NCI-H1105 treated with DMSO at 0.1 percent for 48 hours (cell line): ENCODE data around the gene SVIL.
"Not testable (repeated sequence)": the region's sequence is repeated elsewhere in the genome, so short reads cannot be mapped to it uniquely, and the experiment has no call there.

ENCODE experiments used
- DNase-seq: peaks from one replicate; lab custom pipeline; 2025; lab: John Stamatoyannopoulos, UW

SVIL gene

GRCh38 chr10:29484677-29485076, 150.1 kb downstream of the SVIL start:
- not testable (repeated sequence) for DNase-seq

GRCh38 chr10:29482591-29483431, 152.0 kb downstream of the SVIL start:
- no peak for DNase-seq

DNA sequence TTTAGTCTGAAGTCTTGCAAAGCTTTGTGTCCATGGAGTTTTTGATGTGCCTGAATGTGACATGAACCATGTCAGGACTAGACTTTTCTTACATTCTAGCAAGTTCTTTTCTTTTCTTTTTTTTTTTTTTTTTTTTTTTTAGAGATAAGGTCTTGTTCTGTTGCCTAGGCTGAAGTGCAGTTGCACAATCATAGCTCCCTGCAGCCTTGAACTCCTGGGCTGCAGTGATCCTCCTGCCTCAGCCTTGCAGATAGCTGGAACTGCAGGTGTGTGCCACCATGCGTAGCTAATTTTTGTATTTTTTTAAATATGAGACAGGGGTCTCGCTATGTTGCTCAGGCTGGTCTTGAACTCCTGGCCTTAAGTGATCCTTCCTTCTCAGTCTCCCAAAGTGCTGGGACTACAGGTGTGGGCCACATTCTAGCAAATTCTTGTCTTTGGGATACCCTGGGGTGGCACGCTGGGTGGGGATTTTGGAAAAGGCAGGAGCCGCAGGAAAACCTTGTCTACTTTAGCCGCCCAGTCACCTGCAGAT, 152.8 kb downstream of the SVIL start:
- DNase-seq, result no peak

DNA sequence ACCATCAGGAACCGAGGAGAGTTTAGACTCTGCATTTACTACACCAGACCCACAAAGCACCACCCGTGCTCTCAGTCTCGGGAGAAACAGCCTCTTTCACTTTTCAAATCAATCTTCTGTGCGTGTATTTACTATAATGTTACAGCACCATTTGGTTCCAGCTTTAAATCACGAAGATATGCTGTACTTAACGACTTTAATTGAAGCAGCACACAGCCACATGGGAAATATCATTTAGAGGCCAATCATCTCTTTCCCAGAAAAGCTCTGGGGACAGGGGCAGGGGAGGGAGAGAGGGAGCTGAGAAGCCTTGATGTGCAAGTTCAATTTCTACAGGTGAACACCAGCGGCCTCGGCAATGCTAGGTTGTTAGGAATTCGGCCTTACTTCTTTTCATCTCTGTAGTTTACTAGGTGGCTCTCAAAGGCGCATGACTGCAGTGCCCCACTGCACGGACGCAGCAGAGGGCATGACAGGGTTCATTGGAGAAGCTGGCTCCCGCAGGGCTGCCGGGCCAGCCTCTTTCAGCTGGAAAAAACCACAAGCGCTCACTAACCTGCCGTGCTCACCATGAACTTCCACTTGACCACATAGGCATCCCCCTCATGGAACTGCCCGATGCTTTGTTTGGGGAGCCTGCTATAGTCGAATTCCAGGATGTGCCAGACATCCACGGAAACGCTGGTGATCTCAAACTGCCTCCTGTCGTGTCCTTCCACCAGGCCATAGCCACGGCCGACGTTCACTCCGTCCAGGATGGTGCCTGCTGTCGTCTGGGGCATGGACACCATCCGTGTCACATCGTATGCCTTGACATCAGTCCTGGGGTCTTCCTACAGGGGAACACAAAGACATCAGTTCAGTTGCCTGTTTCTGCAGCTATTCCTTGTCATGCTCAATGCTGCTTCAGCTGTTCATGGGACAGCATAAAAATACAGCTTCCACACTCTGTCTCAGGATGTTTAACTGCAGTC, 154.5 kb downstream of the SVIL start:
- DNase-seq, result peak; percentile 19

DNA sequence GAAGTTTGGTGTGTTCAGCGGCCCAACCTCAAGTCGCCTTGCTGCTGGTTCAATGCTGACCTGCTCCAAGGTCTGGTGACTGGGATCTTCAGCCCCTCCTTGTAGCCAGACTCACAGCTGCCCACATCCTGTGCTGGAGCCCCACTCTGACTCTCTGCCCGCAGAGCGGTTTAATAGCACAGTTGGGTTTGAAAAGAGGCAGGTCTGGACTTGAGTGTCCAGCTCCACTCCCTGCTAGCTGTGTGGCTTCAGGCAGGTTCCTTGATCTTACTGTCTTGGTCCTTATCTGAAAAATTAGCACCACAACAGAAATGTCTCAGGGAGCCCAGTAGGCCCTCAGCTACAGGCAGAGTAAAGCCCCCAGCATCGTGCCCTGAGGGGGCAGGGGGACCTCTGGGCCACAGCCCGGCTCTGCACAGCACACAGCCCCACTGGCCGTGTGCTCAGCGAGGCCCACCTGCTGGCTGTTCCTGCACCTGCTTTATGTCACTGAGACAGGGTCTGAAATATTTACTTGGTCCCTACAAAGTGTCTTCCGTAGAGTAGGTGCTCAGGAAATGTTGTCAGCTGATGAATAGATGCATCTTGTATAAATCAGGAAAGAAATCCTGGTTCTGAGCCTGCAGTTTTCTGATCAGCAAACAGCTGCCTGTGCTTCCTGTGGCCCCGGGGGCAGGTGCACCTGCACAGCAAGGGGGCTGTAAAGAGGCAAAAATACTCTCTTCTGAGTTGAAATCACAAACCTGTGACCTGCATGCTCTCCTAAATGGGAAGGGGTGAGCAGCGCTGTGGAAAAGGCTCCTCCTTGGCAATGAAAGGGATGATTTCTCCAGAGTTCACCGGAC, 155.5 kb downstream of the SVIL start:
- peak; percentile 50 for DNase-seq

DNA sequence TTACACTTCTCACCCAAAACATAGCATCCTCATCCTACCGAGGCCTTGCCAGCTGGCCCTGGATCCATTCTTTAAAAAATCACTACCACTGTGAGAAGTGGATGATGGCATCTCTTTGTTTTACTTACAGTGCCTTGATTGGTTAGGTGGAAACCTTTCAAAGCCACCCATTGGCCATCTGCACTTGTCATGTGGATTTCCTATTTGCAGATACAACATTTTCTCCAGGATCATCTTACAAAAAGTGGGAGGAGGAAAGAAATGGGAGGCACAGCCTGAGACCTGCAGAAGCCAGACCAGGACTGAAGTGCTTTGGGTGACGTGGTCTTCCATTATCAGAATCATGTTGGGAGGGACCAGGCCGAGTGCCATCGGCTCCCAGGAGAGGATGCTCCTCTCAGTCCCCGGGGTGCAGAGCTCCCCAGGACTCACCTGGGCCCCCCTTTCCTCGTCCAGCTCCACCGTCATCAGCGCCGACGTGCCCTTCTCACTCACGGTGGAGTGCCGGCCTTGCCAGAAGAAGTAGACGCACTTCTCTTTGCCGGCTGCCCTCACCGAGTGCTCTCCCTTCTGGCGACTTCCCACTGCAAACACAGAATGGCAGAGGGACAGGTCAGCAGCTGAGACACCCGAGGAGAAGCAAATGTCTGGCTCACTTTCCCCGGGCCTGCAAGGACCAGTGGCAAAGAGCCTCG, 161.2 kb downstream of the SVIL start:
- no peak for DNase-seq

DNA sequence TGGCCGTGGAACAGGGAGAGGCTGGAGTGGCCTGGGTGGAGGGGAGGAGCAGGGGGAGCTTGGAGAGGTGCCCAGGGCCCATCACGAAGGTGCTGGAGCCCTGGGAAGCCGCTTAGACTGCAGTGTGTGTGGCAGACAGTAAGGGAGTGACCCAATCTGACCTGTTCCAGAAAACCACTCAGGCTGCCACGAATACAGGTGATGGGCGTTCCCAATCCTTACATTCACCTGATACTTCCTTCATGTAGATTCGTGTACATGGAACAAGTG, 161.7 kb downstream of the SVIL start:
- DNase-seq, result no peak

DNA sequence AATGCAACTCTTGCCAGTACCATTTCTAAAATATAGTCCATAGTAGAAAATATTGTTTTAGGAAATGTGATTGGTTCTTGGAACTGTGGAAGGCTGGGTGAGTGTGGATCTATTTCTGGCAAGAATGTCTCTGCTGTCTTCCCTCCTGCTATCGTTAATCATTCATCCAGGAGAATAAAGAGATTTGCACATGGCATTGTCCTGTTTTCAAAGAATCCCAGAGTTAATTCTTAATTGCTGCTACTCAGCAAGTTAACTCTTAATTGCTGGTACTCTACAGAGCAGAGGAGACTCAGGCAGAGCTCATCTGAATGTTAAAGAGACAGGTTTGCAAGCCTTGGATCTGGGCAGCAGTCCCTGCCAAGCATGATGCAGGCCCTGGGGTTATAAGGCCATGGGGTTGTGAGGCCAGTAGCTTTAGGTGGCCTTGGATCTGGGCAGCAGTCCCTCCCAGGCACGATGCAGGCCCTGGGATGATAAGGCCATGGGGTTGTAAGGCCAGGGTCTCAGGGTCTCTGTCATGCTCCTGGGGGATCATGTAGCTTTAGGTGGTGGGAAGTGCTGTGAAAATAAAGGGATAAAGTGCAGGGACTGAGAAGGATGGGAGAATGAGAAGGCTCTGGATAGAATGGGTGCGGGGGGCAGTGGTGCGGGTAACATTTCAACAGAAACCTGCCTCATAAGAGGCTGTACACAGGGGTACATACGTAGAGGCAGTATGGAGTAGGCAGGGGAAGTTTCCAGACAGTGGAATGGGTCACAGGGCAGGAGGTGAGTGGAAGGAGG, 162.3 kb downstream of the SVIL start:
- no peak for DNase-seq

DNA sequence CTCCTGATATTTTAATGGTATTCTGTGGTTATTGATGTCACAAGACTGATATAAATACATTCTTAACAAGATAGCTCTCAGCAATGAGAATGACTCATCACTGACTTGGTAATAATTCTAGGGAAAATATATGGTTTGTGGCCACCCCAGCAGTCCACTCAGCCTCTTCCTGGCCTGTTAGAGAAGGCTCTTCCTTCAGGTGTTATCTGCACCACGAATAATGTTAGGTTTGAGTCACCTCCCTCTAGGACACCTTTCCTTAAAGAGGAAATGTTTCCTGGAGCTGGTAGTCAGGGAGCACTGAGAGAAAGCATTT, 163.3 kb downstream of the SVIL start:
- no peak for DNase-seq

- no peak for DNase-seq
These were observed 163.8 kb downstream of the SVIL start for GRCh38 chr10:29470843-29471543.

GRCh38 chr10:29470355-29470705, 164.4 kb downstream of the SVIL start:
- DNase-seq, result no peak

DNA sequence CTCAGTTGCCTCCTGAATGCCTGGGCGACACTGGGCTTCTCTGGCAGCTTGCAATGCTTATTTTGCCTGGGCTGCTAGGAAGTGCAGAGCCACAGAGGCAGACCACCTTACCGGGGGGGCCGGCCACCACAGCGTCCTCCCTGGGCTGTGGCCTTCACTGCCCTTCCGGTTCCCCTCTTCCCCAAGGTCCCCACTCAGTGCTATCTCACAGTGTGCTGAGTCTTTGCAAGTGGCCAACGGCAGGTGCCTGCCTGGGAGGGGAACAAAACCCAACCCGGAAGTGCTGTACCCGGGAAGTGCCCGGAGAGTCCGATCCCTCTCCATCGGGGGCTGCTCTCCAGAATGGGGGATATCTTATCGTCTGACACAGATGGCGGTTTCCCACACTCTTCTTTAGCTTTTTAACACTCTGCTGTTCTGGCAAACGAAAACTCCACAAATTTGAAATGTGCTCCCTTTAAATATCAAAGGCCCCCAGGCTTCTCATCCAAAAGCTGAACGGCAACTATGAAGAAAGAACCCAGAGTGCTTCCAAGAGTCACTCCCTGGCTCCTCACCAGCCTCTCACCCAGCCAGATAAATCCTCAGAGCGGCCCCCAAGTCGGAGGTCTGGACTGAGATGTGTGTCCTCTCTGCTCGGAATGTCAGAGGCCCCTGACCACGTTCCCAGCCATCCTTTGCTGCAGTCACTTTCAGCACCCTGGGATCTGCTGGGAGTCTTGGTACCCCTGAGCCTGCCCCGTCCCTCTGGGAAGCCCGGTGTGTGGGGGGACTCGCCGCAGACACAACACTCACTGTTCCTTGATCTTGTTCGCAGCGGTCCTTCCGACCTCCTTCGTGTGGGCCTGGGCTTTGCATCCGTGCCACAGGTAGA, 165.1 kb downstream of the SVIL start:
- DNase-seq, result no peak

GRCh38 chr10:29465384-29465783, 169.4 kb downstream of the SVIL start:
- no peak for DNase-seq

GRCh38 chr10:29464671-29465171, 170.1 kb downstream of the SVIL start:
- not testable (repeated sequence) for DNase-seq

GRCh38 chr10:29461042-29461441, 173.7 kb downstream of the SVIL start:
- DNase-seq, result no peak

DNA sequence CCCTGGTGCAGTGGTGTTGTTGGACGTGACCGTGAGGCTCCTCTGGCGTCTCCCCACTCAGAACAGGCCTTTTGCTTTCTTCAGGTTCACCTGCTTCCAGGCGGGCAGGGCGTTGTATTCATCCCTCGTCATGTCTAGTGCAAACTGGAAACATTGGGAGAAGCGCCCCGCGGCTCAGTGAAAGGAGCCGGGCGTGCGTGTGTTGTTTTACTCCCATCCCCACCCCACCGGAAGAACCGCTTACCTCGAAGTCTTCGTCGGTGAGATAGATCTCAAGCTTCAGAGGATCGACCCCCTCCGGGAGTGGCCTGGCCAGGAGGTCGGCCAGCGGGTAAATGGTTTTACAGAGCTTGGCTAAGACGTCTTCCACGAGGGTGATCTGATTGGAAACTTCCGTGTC, 176.6 kb downstream of the SVIL start:
- not testable (repeated sequence) for DNase-seq

DNA sequence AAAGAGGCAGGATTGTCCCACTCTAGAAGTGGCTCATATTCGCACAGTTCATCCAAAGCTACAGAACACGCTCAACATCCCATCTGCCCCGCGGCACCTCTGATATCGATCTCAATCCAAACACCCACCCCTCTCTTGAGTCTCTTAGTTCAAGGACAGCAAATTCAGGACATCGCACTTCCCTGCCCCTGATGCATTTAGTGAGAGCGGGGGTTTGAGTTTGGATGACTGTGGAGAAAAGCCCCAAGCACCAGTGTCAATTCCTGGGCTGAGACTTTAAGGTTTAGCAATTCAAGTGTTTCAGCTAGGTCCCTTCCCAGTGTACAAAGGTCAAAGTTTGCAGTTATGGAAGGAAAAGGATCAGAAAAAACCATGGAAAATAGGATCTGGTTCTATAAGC, 179.7 kb downstream of the SVIL start:
- DNase-seq, result no peak

DNA sequence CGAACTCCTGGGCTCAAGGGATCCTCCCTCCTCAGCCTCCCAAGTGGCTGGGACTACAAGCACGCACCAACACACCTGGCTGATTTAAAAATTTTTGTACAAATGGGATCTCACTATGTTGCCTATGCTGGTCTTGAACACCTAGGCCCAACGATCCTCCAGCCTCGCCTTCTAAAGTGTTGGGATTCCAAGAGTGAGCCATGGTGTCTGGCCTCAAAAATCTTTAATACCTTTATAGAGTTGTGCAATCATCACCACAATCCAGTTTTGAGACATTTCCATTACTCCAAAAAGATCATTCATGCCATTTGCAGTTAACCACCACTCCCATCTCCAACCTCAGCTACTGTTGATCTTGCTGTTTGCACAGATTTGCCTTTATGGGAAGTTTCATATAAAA, 180.5 kb downstream of the SVIL start:
- DNase-seq, result no peak

GRCh38 chr10:29452546-29452945, 182.2 kb downstream of the SVIL start:
- DNase-seq, result no peak
